ENCODE data around the gene TSNAX. TPM values are rescaled to one million over a fixed set of nuclear protein-coding genes. Genes with fewer than 3 reads are reported as not detected.
"Not testable (repeated sequence)": the region's sequence is repeated elsewhere in the genome, so short reads cannot be mapped to it uniquely, and the experiment has no call there.

The TSNAX gene
- polyA plus RNA-seq, 1 of the 3 experiments (the other 2 are of a cell fraction) = 15.7 TPM

DNA sequence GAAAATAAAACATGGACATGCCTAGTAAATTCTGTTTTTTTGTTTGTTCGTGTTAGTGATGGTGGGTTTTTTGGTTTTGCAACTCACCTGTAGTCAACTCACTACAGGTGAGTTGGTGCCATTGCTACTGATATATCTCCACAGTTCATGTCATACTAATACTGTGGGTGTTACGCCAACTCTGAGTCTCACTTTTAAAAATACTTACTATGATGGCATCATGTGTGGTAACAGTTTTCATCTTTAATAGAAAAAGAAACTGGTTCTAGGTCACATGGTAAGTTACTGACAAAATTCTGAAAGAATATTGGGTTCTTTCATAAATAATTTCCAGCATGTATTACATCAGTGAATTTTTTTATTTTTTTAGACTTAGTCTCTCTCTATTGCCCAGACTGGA, 38.0 kb downstream of the TSNAX start:
- TF ChIP-seq GATA2 (CRISPR knock-in tag; IDR thresholded peaks at IDR 0.05) = no peak
- TF ChIP-seq YY1 (IDR thresholded peaks at IDR 0.05; ENCODE audit: low read depth) = no peak
- no peak for TF ChIP-seq FOXJ3 (CRISPR knock-in tag; IDR thresholded peaks at IDR 0.05)
- no peak for TF ChIP-seq TCF12 (IDR thresholded peaks at IDR 0.05)
- no peak for TF ChIP-seq GABPA (IDR thresholded peaks at IDR 0.05; ENCODE audit: low read depth)
- TF ChIP-seq SIN3A (IDR thresholded peaks at IDR 0.05; ENCODE audit: borderline replicate concordance, low read depth, low read length) = no peak
- TF ChIP-seq POLR2AphosphoS5 (IDR thresholded peaks at IDR 0.05; ENCODE audit: low read depth, low read length) = no peak
- TF ChIP-seq EP300 (IDR thresholded peaks at IDR 0.05; ENCODE audit: borderline replicate concordance in 1 of 2, low read depth in 1 of 2, low read length in 1 of 2) = no peak
- TF ChIP-seq FOSL2 (IDR thresholded peaks at IDR 0.05; ENCODE audit: borderline replicate concordance, low read depth) = no peak
- TF ChIP-seq SMC3 (IDR thresholded peaks at IDR 0.05; ENCODE audit: low read depth, low read length) = no peak
- no peak for TF ChIP-seq TEAD4 (IDR thresholded peaks at IDR 0.05; ENCODE audit: borderline replicate concordance, insufficient read depth)
- no peak for TF ChIP-seq MXI1 (IDR thresholded peaks at IDR 0.05; ENCODE audit: low read depth, low read length)
- no peak for TF ChIP-seq NRF1 (IDR thresholded peaks at IDR 0.05; ENCODE audit: low read depth, low read length)
- TF ChIP-seq EZH2phosphoT487 (IDR thresholded peaks at IDR 0.05; ENCODE audit: borderline replicate concordance, low read depth) = no peak
- TF ChIP-seq RCOR1 (IDR thresholded peaks at IDR 0.05; ENCODE audit: low read length) = no peak
- TF ChIP-seq TAF1 (IDR thresholded peaks at IDR 0.05; ENCODE audit: borderline replicate concordance, low read depth, low read length) = no peak
- TF ChIP-seq, protein P1, sequence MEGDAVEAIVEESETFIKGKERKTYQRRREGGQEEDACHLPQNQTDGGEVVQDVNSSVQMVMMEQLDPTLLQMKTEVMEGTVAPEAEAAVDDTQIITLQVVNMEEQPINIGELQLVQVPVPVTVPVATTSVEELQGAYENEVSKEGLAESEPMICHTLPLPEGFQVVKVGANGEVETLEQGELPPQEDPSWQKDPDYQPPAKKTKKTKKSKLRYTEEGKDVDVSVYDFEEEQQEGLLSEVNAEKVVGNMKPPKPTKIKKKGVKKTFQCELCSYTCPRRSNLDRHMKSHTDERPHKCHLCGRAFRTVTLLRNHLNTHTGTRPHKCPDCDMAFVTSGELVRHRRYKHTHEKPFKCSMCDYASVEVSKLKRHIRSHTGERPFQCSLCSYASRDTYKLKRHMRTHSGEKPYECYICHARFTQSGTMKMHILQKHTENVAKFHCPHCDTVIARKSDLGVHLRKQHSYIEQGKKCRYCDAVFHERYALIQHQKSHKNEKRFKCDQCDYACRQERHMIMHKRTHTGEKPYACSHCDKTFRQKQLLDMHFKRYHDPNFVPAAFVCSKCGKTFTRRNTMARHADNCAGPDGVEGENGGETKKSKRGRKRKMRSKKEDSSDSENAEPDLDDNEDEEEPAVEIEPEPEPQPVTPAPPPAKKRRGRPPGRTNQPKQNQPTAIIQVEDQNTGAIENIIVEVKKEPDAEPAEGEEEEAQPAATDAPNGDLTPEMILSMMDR (IDR thresholded peaks at IDR 0.05) = no peak
- TF ChIP-seq, protein P2, sequence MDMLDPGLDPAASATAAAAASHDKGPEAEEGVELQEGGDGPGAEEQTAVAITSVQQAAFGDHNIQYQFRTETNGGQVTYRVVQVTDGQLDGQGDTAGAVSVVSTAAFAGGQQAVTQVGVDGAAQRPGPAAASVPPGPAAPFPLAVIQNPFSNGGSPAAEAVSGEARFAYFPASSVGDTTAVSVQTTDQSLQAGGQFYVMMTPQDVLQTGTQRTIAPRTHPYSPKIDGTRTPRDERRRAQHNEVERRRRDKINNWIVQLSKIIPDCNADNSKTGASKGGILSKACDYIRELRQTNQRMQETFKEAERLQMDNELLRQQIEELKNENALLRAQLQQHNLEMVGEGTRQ (IDR thresholded peaks at IDR 0.05; ENCODE audit: borderline replicate concordance, low read depth, low read length) = no peak
- no peak for TF ChIP-seq CHD2 (IDR thresholded peaks at IDR 0.05; ENCODE audit: low read length, partially characterized antibody)
- no peak for TF ChIP-seq MEF2A (IDR thresholded peaks at IDR 0.05; ENCODE audit: borderline replicate concordance, low read depth)
- no peaks in the 10 kb centered on the region for H3F3A ChIP-seq (replicated peaks; ENCODE audit: insufficient read depth)
- H2AFZ ChIP-seq (ENCODE audit: low read depth) = no peak overlapping the region
- H3K79me2 ChIP-seq (ENCODE audit: insufficient read depth) = no peaks in the 10 kb centered on the region
- ChIA-PET POLR2A (no interaction called here), CTCF (interaction anchor here (1.2 to 1.7 kb wide), 2 partner anchors 11 to 18 kb away, joined by 3 read pairs; no protein-coding TSS in a partner anchor)
- no peak for DNase-seq
- H3K36me3 ChIP-seq (replicated peaks in 1 of 2; ENCODE audit: control insufficient read depth in 1 of 2, insufficient read depth in 2 of 2, low read length in 1 of 2) = peaks cover 35 to 40% of the 10 kb centered on the region in 2 experiments
- H3K4me3 ChIP-seq (ENCODE audit: low read depth in 2 of 2, low read length in 1 of 2) = no peak overlapping the region
- H3K9ac ChIP-seq = no peak overlapping the region
- no peaks in the 10 kb centered on the region for H3K27me3 ChIP-seq (ENCODE audit: insufficient read depth)
- no peaks in the 10 kb centered on the region for H3K4me1 ChIP-seq (ENCODE audit: control insufficient read depth in 1 of 2, insufficient read depth in 2 of 2, low read depth in 1 of 2, low read length in 1 of 2)
- H4K20me1 ChIP-seq (ENCODE audit: insufficient read depth) = no peaks in the 10 kb centered on the region
- H3K9me2 ChIP-seq = no peaks in the 10 kb centered on the region
- no peak overlapping the region for H3K4me2 ChIP-seq
- no peaks in the 10 kb centered on the region for H3K9me3 ChIP-seq
- no peak overlapping the region for H3K27ac ChIP-seq (ENCODE audit: low read depth in 2 of 2, low read length in 1 of 2)
- WGBS (ENCODE audit: low lambda C conversion rate) = 98% methylated on average over 2 of the region's 2 CpGs

DNA sequence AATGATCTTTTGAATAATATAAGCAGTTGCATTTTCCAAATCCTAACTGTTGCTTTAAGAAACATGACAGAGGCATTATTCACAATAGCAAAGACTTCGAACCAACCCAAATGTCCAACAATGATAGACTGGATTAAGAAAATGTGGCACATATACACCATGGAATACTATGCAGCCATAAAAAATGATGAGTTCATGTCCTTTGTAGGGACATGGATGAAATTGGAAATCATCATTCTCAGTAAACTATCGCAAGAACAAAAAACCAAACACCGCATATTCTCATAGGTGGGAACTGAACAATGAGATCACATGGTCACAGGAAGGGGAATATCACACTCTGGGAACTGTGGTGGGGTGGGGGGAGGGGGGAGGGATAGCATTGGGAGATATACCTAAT, 41.8 kb downstream of the TSNAX start:
- H3K4me3 ChIP-seq (ENCODE audit: low read depth in 2 of 2, low read length in 1 of 2); H3K79me2 ChIP-seq (ENCODE audit: insufficient read depth); H4K20me1 ChIP-seq (ENCODE audit: insufficient read depth); CTCF ChIA-PET; H3K9me3 ChIP-seq; DNase-seq; H3K9ac ChIP-seq; H3K27ac ChIP-seq (ENCODE audit: low read depth in 2 of 2, low read length in 1 of 2); H3F3A ChIP-seq (replicated peaks; ENCODE audit: insufficient read depth); POLR2A ChIA-PET; H2AFZ ChIP-seq (ENCODE audit: low read depth); H3K4me1 ChIP-seq (ENCODE audit: control insufficient read depth in 1 of 2, insufficient read depth in 2 of 2, low read depth in 1 of 2, low read length in 1 of 2); H3K9me2 ChIP-seq; H3K4me2 ChIP-seq; H3K27me3 ChIP-seq (ENCODE audit: insufficient read depth): not testable (repeated sequence)
- WGBS (ENCODE audit: low lambda C conversion rate) = 92% methylated on average over 3 of the region's 3 CpGs
- peaks cover 2 to 16% of the 10 kb centered on the region in 2 experiments for H3K36me3 ChIP-seq (replicated peaks in 1 of 2; ENCODE audit: control insufficient read depth in 1 of 2, insufficient read depth in 2 of 2, low read length in 1 of 2)
